NCI-H2196 treated with DMSO at 0.1 percent for 48 hours (cell line): Measurements from ENCODE around the gene PTPRN2.

Source experiments
- DNase-seq: peaks from one replicate; lab custom pipeline; 2025; ENCODE audit not compliant: unreplicated experiment; lab: John Stamatoyannopoulos, UW

Gene PTPRN2

GRCh38 chr7:158246960-158247673 is 340.5 kb downstream of the PTPRN2 start:
- DNase-seq, result no peak

- DNase-seq, result no peak
Measured at GRCh38 chr7:158246272-158246959, 341.2 kb downstream of the PTPRN2 start.

- DNase-seq, result no peak
Measured at GRCh38 chr7:158245724-158246041, 341.9 kb downstream of the PTPRN2 start.

- DNase-seq, result no peak
Measured at GRCh38 chr7:158244873-158245723, 342.5 kb downstream of the PTPRN2 start.

- no peak for DNase-seq
Measured at GRCh38 chr7:158244430-158244829, 343.2 kb downstream of the PTPRN2 start.

GRCh38 chr7:158241919-158242318 is 345.7 kb downstream of the PTPRN2 start:
- DNase-seq, result no peak

- DNase-seq, result no peak
Measured at GRCh38 chr7:158240801-158241200, 346.8 kb downstream of the PTPRN2 start.

GRCh38 chr7:158239290-158239981 is 348.2 kb downstream of the PTPRN2 start:
- no peak for DNase-seq

GRCh38 chr7:158238616-158239289 is 348.9 kb downstream of the PTPRN2 start:
- no peak for DNase-seq

- DNase-seq, result no peak
Measured at GRCh38 chr7:158237672-158238335, 349.8 kb downstream of the PTPRN2 start.

- DNase-seq, result no peak
Measured at GRCh38 chr7:158236400-158236799, 351.2 kb downstream of the PTPRN2 start.

GRCh38 chr7:158235862-158236261 is 351.8 kb downstream of the PTPRN2 start:
- DNase-seq, result no peak

GRCh38 chr7:158229945-158230344 is 357.7 kb downstream of the PTPRN2 start:
- DNase-seq, result no peak

GRCh38 chr7:158228986-158229385 is 358.6 kb downstream of the PTPRN2 start:
- DNase-seq, result no peak

GRCh38 chr7:158228131-158228530 is 359.5 kb downstream of the PTPRN2 start:
- DNase-seq, result no peak

GRCh38 chr7:158227258-158227984 is 360.2 kb downstream of the PTPRN2 start:
- DNase-seq, result no peak

- no peak for DNase-seq
Measured at GRCh38 chr7:158216198-158216597, 371.4 kb downstream of the PTPRN2 start.

- DNase-seq, result no peak
Measured at GRCh38 chr7:158209435-158209834, 378.2 kb downstream of the PTPRN2 start.

- DNase-seq, result no peak
Measured at GRCh38 chr7:158206341-158206740, 381.3 kb downstream of the PTPRN2 start.

GRCh38 chr7:158204453-158204852 is 383.2 kb downstream of the PTPRN2 start:
- no peak for DNase-seq
